ENCODE measurements around the gene ACTN1.

ACTN1 gene

GRCh38 chr14:68938271-68939150 lies 40.6 kb downstream of the ACTN1 start:
- Mint-ChIP-seq H3K4me1 (peaks cover 66% of the 10 kb centered on the region), H3K27ac (no peak overlapping the region), H3K27me3 (ENCODE audit: low read depth, poor library complexity) (peaks cover 9% of the 10 kb centered on the region), H3K4me3 (no peak overlapping the region), H3K36me3 (ENCODE audit: low read depth) (no peaks in the 10 kb centered on the region), H3K9me3 (no peaks in the 10 kb centered on the region)
- no peak for DNase-seq
- no peak for TF ChIP-seq CTCF (IDR thresholded peaks at IDR 0.05)

- Mint-ChIP-seq H3K27ac (no peak overlapping the region), H3K4me3 (no peak overlapping the region), H3K9me3 (no peaks in the 10 kb centered on the region), H3K4me1 (peaks cover 57% of the 10 kb centered on the region), H3K36me3 (ENCODE audit: low read depth) (no peaks in the 10 kb centered on the region), H3K27me3 (ENCODE audit: low read depth, poor library complexity) (peaks cover 9% of the 10 kb centered on the region)
- TF ChIP-seq CTCF (IDR thresholded peaks at IDR 0.05) = no peak
- DNase-seq = no peak
Measured at GRCh38 chr14:68937471-68938270, 41.4 kb downstream of the ACTN1 start.

- Mint-ChIP-seq H3K27ac (peak overlapping the region; percentile 61), H3K36me3 (ENCODE audit: low read depth) (no peaks in the 10 kb centered on the region), H3K4me3 (no peak overlapping the region), H3K9me3 (no peaks in the 10 kb centered on the region), H3K27me3 (ENCODE audit: low read depth, poor library complexity) (peaks cover 9% of the 10 kb centered on the region), H3K4me1 (peaks cover 50% of the 10 kb centered on the region)
- TF ChIP-seq CTCF (IDR thresholded peaks at IDR 0.05) = no peak
- no peak for DNase-seq
Measured at GRCh38 chr14:68936980-68937379, 42.1 kb downstream of the ACTN1 start.

GRCh38 chr14:68936476-68936875 lies 42.6 kb downstream of the ACTN1 start:
- Mint-ChIP-seq H3K27ac (no peak overlapping the region), H3K4me1 (peaks cover 46% of the 10 kb centered on the region), H3K4me3 (no peak overlapping the region), H3K9me3 (no peaks in the 10 kb centered on the region), H3K36me3 (ENCODE audit: low read depth) (no peaks in the 10 kb centered on the region), H3K27me3 (ENCODE audit: low read depth, poor library complexity) (peaks cover 9% of the 10 kb centered on the region)
- DNase-seq = no peak
- no peak for TF ChIP-seq CTCF (IDR thresholded peaks at IDR 0.05)

GRCh38 chr14:68935761-68936214 lies 43.3 kb downstream of the ACTN1 start:
- no peak for DNase-seq
- Mint-ChIP-seq H3K9me3 (no peaks in the 10 kb centered on the region), H3K4me1 (peaks cover 45% of the 10 kb centered on the region), H3K27ac (no peak overlapping the region), H3K4me3 (no peak overlapping the region), H3K36me3 (ENCODE audit: low read depth) (no peaks in the 10 kb centered on the region), H3K27me3 (ENCODE audit: low read depth, poor library complexity) (peaks cover 9% of the 10 kb centered on the region)
- no peak for TF ChIP-seq CTCF (IDR thresholded peaks at IDR 0.05)

Data from nephron progenitor cell (in vitro differentiated cells).